Hepatocyte (in vitro differentiated cells): ENCODE measurements around the gene CREG1. TPM values are rescaled to one million over a fixed set of nuclear protein-coding genes. Genes with fewer than 3 reads are reported as not detected.

Source experiments
- DNase-seq: peaks from one replicate; pipeline ENCODE4 v3.0.0-alpha.2; 2016; ENCODE audit warnings: low spot score
- H2AFZ ChIP-seq: fragments of 200-600 bp; sonication (generic); 2 replicates; pipeline ENCODE4 v1.6.0; 2016; ENCODE audit warnings: antibody characterized with exemption, mild to moderate bottlenecking
- H3K27ac ChIP-seq: fragments of 200-600 bp; sonication (generic); 2 replicates; pipeline ENCODE4 v1.5.1; 2016; ENCODE audit warnings: mild to moderate bottlenecking
- H3K27me3 ChIP-seq: fragments of 200-600 bp; sonication (generic); 2 replicates; pipeline ENCODE4 v1.6.1; 2016
- H3K36me3 ChIP-seq: fragments of 200-600 bp; sonication (generic); replicated peaks from 2 replicates; pipeline ENCODE4 v1.5.1; 2016; ENCODE audit warnings: low read depth; ENCODE audit not compliant: insufficient read depth
- H3K4me1 ChIP-seq: fragments of 200-600 bp; sonication (generic); 2 replicates; pipeline ENCODE4 v1.5.1; 2016; ENCODE audit warnings: mild to moderate bottlenecking, moderate library complexity; ENCODE audit not compliant: insufficient read depth
- H3K4me2 ChIP-seq: fragments of 200-600 bp; sonication (generic); 2 replicates; pipeline ENCODE4 v1.6.0; 2016
- H3K4me3 ChIP-seq: fragments of 200-600 bp; sonication (generic); 2 replicates; pipeline ENCODE4 v1.5.1; 2016; ENCODE audit warnings: mild to moderate bottlenecking
- H3K79me2 ChIP-seq: fragments of 200-600 bp; sonication (generic); 2 replicates; pipeline ENCODE4 v1.6.0; 2017; ENCODE audit warnings: mild to moderate bottlenecking
- H3K9me2 ChIP-seq: fragments of 200-600 bp; sonication (generic); replicated peaks from 2 replicates; pipeline ENCODE4 v1.6.0; 2017; ENCODE audit warnings: mild to moderate bottlenecking; ENCODE audit not compliant: insufficient read depth
- H3K9me3 ChIP-seq: fragments of 200-600 bp; sonication (generic); 2 replicates; pipeline ENCODE4 v1.5.1; 2016; ENCODE audit warnings: low read depth, mild to moderate bottlenecking
- H4K20me1 ChIP-seq: fragments of 200-600 bp; sonication (generic); 2 replicates; pipeline ENCODE4 v1.6.0; 2016; ENCODE audit warnings: mild to moderate bottlenecking; ENCODE audit not compliant: insufficient read depth, poor library complexity, severe bottlenecking
- EZH2 ChIP-seq: fragments of 200-600 bp; sonication (generic); IDR thresholded peaks from 2 replicates; pipeline ENCODE4 v1.6.1; 2016; ENCODE audit warnings: antibody characterized with exemption, mild to moderate bottlenecking, borderline replicate concordance
- EZH2phosphoT487 ChIP-seq: fragments of 200-600 bp; sonication (generic); IDR thresholded peaks from one replicate; pipeline ENCODE4 v1.6.1; 2018; ENCODE audit warnings: antibody characterized with exemption, mild to moderate bottlenecking, low read depth, moderate library complexity; ENCODE audit not compliant: unreplicated experiment, severe bottlenecking
- WGBS: methylation state at CpG from one replicate; pipeline ENCODE4 v1.1.6; 2016; ENCODE audit warnings: low lambda C conversion rate; ENCODE audit errors: missing lambda C conversion rate; 5-methylcytosine and 5-hydroxymethylcytosine counted together
- polyA plus RNA-seq: library from polyadenylated mRNA; unstranded; fragments of >200 nt; fragmentation: Nextera tagmentation; extraction: Ambion mirVana; gene quantifications from 2 replicates; pipeline ENCODE4 v1.2.1, GENCODE V29; 2016
- total RNA-seq: library from RNA; depleted of rRNA; stranded (reverse); fragments of >200 nt; gene quantifications from 2 replicates; pipeline ENCODE4 v1.2.3, GENCODE V29; 2014
- TF ChIP-seq, protein P1 (sequence below): fragments of 200-600 bp; sonication (generic); IDR thresholded peaks from 2 replicates; pipeline ENCODE4 v1.5.1; 2016; ENCODE audit warnings: antibody characterized with exemption, mild to moderate bottlenecking; ENCODE audit not compliant: poor library complexity

Gene CREG1
- total and polyA plus RNA-seq, 2 experiments from 2014 or later, result 135 to 183 TPM

DNA sequence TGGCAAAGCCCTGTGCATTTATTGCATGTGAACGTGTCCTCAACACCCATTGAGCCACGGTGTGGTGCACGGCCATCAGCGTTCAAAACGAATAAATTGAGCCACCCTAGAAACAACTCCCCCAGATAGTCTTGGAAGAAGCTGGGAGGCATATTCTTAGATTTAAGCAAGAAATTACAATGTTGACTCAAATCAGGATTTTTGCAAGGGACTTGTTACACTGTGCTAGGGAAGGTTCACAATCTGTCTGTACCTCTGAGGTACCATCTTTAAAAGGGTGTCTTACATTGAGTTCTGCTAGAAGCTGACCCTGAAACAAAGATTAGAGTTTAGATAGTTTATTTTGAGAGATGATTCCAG lies 51.4 kb downstream of the CREG1 start:
- H3K79me2 ChIP-seq, result no peaks in the 10 kb centered on the region
- H3K4me3 ChIP-seq, result no peak overlapping the region
- no peaks in the 10 kb centered on the region for H4K20me1 ChIP-seq
- H3K4me1 ChIP-seq, result no peaks in the 10 kb centered on the region
- no peak for DNase-seq
- no peak overlapping the region for H3K4me2 ChIP-seq
- no peak overlapping the region for H3K27ac ChIP-seq
- H2AFZ ChIP-seq, result no peak overlapping the region
- H3K9me3 ChIP-seq, result no peaks in the 10 kb centered on the region
- WGBS, result 86% methylated on average over 5 of the region's 5 CpGs
- peaks cover 4% of the 10 kb centered on the region for H3K27me3 ChIP-seq
- no peaks in the 10 kb centered on the region for H3K9me2 ChIP-seq
- TF ChIP-seq EZH2, result no peak
- TF ChIP-seq, protein P1, sequence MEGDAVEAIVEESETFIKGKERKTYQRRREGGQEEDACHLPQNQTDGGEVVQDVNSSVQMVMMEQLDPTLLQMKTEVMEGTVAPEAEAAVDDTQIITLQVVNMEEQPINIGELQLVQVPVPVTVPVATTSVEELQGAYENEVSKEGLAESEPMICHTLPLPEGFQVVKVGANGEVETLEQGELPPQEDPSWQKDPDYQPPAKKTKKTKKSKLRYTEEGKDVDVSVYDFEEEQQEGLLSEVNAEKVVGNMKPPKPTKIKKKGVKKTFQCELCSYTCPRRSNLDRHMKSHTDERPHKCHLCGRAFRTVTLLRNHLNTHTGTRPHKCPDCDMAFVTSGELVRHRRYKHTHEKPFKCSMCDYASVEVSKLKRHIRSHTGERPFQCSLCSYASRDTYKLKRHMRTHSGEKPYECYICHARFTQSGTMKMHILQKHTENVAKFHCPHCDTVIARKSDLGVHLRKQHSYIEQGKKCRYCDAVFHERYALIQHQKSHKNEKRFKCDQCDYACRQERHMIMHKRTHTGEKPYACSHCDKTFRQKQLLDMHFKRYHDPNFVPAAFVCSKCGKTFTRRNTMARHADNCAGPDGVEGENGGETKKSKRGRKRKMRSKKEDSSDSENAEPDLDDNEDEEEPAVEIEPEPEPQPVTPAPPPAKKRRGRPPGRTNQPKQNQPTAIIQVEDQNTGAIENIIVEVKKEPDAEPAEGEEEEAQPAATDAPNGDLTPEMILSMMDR, result no peak
- no peak for TF ChIP-seq EZH2phosphoT487
- H3K36me3 ChIP-seq, result no peaks in the 10 kb centered on the region

DNA sequence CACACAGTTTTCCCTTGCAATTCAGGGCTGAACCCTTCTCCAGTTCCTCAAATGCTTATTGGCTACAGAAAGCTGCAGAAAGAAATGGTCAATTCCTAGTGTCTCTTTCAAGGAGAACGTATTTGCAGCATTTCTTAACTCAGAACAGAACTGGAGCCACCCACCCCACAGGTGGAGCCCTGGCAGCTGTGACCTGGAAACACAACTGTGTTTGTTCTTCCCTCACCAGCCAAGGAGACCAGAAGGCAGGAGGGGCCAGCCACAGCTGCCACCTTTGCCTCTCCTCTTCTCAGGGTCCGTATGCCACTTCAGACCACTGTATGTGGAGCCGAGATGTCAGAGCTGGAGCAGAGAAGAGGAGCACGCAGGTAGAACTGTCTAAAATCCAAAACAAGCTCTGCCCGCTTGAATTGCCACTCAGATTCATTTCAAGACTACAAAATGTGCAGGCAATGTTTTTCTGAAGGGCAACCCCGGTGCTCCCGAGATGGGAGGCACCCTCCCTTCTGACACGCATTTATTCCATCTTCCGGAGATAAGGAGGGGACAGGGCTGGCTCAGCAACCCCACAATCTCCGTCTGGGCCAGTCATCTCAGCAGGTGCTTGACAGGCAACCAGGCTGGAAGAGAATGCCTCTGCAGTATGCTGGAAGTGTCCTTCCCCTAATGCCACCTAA lies 51.9 kb downstream of the CREG1 start:
- Histone ChIP-seq H3K9me2 (no peaks in the 10 kb centered on the region), H3K79me2 (no peaks in the 10 kb centered on the region), H3K4me3 (no peak overlapping the region), H3K4me1 (no peaks in the 10 kb centered on the region), H3K9me3 (no peaks in the 10 kb centered on the region), H3K27ac (no peak overlapping the region), H3K27me3 (peaks cover 4% of the 10 kb centered on the region), H4K20me1 (no peaks in the 10 kb centered on the region), H2AFZ (no peak overlapping the region), H3K4me2 (no peak overlapping the region), H3K36me3 (no peaks in the 10 kb centered on the region)
- DNase-seq, result no peak
- 57% methylated on average over 10 of the region's 10 CpGs for WGBS
- TF ChIP-seq, protein P1, result no peak
- TF ChIP-seq EZH2, result no peak
- TF ChIP-seq EZH2phosphoT487, result no peak

DNA sequence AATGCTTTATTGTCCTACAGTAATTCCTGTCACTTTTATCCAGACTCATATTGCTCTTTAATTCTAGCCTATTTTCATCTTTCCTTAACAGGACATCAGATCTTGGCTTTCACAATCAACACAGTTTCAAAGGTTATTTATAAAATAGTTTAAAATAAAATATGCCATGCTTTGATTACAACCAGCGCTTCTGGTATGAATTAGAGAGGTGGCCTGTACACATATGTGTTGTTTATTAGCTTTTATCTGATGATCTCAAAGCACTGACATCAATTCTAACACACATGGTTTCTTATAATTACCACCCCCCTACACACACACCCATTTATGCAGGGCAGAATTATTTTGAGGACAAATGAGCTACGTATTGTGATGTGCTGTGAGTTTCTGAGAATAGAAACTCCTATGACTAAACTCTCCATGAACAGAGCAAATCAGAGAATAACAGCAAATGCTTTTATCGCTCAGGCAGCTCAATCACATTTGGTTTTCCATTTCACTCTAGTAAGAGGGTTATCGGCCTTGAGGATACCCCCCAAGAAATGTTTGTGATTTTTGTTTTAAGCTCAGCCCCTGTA lies 53.2 kb downstream of the CREG1 start:
- no peaks in the 10 kb centered on the region for H4K20me1 ChIP-seq
- H3K79me2 ChIP-seq, result no peaks in the 10 kb centered on the region
- no peak overlapping the region for H3K4me2 ChIP-seq
- no peaks in the 10 kb centered on the region for H3K36me3 ChIP-seq
- H3K9me2 ChIP-seq, result no peaks in the 10 kb centered on the region
- no peaks in the 10 kb centered on the region for H3K9me3 ChIP-seq
- DNase-seq, result no peak
- H3K4me1 ChIP-seq, result no peaks in the 10 kb centered on the region
- TF ChIP-seq, protein P1, result no peak
- TF ChIP-seq EZH2 (no peak), EZH2phosphoT487 (no peak)
- WGBS, result 90% methylated on average over 4 of the region's 4 CpGs
- no peak overlapping the region for H3K4me3 ChIP-seq
- no peak overlapping the region for H3K27ac ChIP-seq
- H3K27me3 ChIP-seq, result peaks cover 10% of the 10 kb centered on the region
- H2AFZ ChIP-seq, result no peak overlapping the region
